ENCODE measurements around the gene UST.
"Not testable (repeated sequence)": the region's sequence is repeated elsewhere in the genome, so short reads cannot be mapped to it uniquely, and the experiment has no call there.

Gene UST

GRCh38 chr6:148890652-148891404 is 144.0 kb downstream of the UST start:
- in situ Hi-C loops (cut with MboI; ENCODE audit: low sequenced_read_pairs) = no loop called here

GRCh38 chr6:148891405-148891783 is 144.6 kb downstream of the UST start:
- in situ Hi-C loops (cut with MboI; ENCODE audit: low sequenced_read_pairs) = no loop called here

- in situ Hi-C loops (cut with MboI; ENCODE audit: low sequenced_read_pairs) = no loop called here
These were observed 145.4 kb downstream of the UST start for GRCh38 chr6:148892247-148892646.

- in situ Hi-C loops (cut with MboI; ENCODE audit: low sequenced_read_pairs) = no loop called here
These were observed 146.2 kb downstream of the UST start for GRCh38 chr6:148893073-148893472.

- in situ Hi-C loops (cut with MboI; ENCODE audit: low sequenced_read_pairs) = no loop called here
These were observed 146.7 kb downstream of the UST start for GRCh38 chr6:148893481-148893880.

- in situ Hi-C loops (cut with MboI; ENCODE audit: low sequenced_read_pairs) = no loop called here
These were observed 151.7 kb downstream of the UST start for GRCh38 chr6:148898376-148899014.

GRCh38 chr6:148904896-148905870 is 158.4 kb downstream of the UST start:
- in situ Hi-C loops (cut with MboI; ENCODE audit: low sequenced_read_pairs) = no loop called here

- in situ Hi-C loops (cut with MboI; ENCODE audit: low sequenced_read_pairs) = no loop called here
These were observed 159.1 kb downstream of the UST start for GRCh38 chr6:148905901-148906300.

- in situ Hi-C loops (cut with MboI; ENCODE audit: low sequenced_read_pairs) = no loop called here
These were observed 159.6 kb downstream of the UST start for GRCh38 chr6:148906386-148906785.

GRCh38 chr6:148907573-148907972 is 160.7 kb downstream of the UST start:
- in situ Hi-C loops (cut with MboI; ENCODE audit: low sequenced_read_pairs) = no loop called here

- in situ Hi-C loops (cut with MboI; ENCODE audit: low sequenced_read_pairs) = no loop called here
These were observed 165.4 kb downstream of the UST start for GRCh38 chr6:148912252-148912651.

GRCh38 chr6:148915810-148916209 is 169.0 kb downstream of the UST start:
- in situ Hi-C loops (cut with MboI; ENCODE audit: low sequenced_read_pairs) = no loop called here

- in situ Hi-C loops (cut with MboI; ENCODE audit: low sequenced_read_pairs) = not testable (repeated sequence)
These were observed 169.7 kb downstream of the UST start for GRCh38 chr6:148916485-148916884.

GRCh38 chr6:148924226-148925012 is 177.6 kb downstream of the UST start:
- in situ Hi-C loops (cut with MboI; ENCODE audit: low sequenced_read_pairs) = no loop called here

- in situ Hi-C loops (cut with MboI; ENCODE audit: low sequenced_read_pairs) = no loop called here
These were observed 178.9 kb downstream of the UST start for GRCh38 chr6:148925701-148926100.

GRCh38 chr6:148926478-148926877 is 179.6 kb downstream of the UST start:
- in situ Hi-C loops (cut with MboI; ENCODE audit: low sequenced_read_pairs) = no loop called here

GRCh38 chr6:148927586-148927985 is 180.8 kb downstream of the UST start:
- in situ Hi-C loops (cut with MboI; ENCODE audit: low sequenced_read_pairs) = no loop called here

- in situ Hi-C loops (cut with MboI; ENCODE audit: low sequenced_read_pairs) = no loop called here
These were observed 182.0 kb downstream of the UST start for GRCh38 chr6:148928811-148929210.

- in situ Hi-C loops (cut with MboI; ENCODE audit: low sequenced_read_pairs) = no loop called here
These were observed 185.4 kb downstream of the UST start for GRCh38 chr6:148932208-148932607.

- in situ Hi-C loops (cut with MboI; ENCODE audit: low sequenced_read_pairs) = no loop called here
These were observed 185.9 kb downstream of the UST start for GRCh38 chr6:148932731-148933130.

GRCh38 chr6:148934539-148934938 is 187.7 kb downstream of the UST start:
- in situ Hi-C loops (cut with MboI; ENCODE audit: low sequenced_read_pairs) = no loop called here
